Measurements from ENCODE around the gene BCL2L14. TPM values are rescaled to one million over a fixed set of nuclear protein-coding genes. Genes with fewer than 3 reads are reported as not detected.

BCL2L14 gene
- polyA plus RNA-seq, 1 of the 3 experiments (the other 2 are of a cell fraction): not detected

DNA sequence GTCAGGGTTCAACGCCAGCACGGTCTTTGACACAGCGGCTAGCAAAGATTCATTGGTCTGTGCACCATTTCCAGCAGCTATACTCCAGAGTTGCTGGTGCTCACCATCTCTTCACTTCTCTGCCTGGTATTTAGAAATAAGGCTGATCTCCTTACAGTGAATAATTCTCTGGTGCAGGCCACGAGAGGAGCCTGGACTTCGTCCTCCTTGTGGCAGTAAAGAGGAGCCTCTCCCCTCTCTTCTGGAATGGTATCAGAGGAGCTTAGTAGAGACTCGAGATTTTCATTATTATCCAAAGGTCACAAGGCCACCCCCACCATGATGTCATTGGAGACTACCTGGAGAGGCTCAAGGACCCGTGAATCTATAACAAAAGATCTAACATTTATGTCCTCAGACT is 30.8 kb upstream of the BCL2L14 start:
- Histone ChIP-seq H2AFZ (ENCODE audit: low read depth) (no peak overlapping the region), H3K9me3 (no peaks in the 10 kb centered on the region), H3K27me3 (ENCODE audit: insufficient read depth) (no peaks in the 10 kb centered on the region; the same call in 1 of the 2 replicates), H3K27ac (ENCODE audit: low read depth in 2 of 2, low read length in 1 of 2) (no peak overlapping the region), H3K4me2 (no peak overlapping the region), H3K4me3 (ENCODE audit: low read depth in 2 of 2, low read length in 1 of 2) (no peak overlapping the region), H3K9ac (no peak overlapping the region), H3K9me2 (no peaks in the 10 kb centered on the region), H3F3A (replicated peaks; ENCODE audit: insufficient read depth) (no peaks in the 10 kb centered on the region), H3K4me1 (ENCODE audit: control insufficient read depth in 1 of 2, insufficient read depth in 2 of 2, low read depth in 1 of 2, low read length in 1 of 2) (no peaks in the 10 kb centered on the region), H4K20me1 (ENCODE audit: insufficient read depth) (no peaks in the 10 kb centered on the region), H3K79me2 (ENCODE audit: insufficient read depth) (no peaks in the 10 kb centered on the region), H3K36me3 (replicated peaks in 1 of 2; ENCODE audit: control insufficient read depth in 1 of 2, insufficient read depth in 2 of 2, low read length in 1 of 2) (no peaks in the 10 kb centered on the region)
- WGBS (ENCODE audit: low lambda C conversion rate): 69% methylated on average over 7 of the region's 7 CpGs
- CTCF ChIA-PET: interaction anchor here (1.1 to 2.3 kb wide), 3 partner anchors 295 to 459 kb away, joined by 4 to 8 read pairs (median 8); no protein-coding TSS in a partner anchor
- no peak for DNase-seq
- POLR2A ChIA-PET: no interaction called here
- TF ChIP-seq FOSL2 (IDR thresholded peaks at IDR 0.05; ENCODE audit: borderline replicate concordance, low read depth) (no peak), GABPA (IDR thresholded peaks at IDR 0.05; ENCODE audit: low read depth) (no peak), POLR2AphosphoS5 (IDR thresholded peaks at IDR 0.05; ENCODE audit: low read depth, low read length) (no peak), TCF12 (IDR thresholded peaks at IDR 0.05) (no peak), MXI1 (IDR thresholded peaks at IDR 0.05; ENCODE audit: low read depth, low read length) (no peak), FOXM1 (IDR thresholded peaks at IDR 0.05; ENCODE audit: low read depth) (no peak), ELF1 (IDR thresholded peaks at IDR 0.05) (no peak), CHD2 (IDR thresholded peaks at IDR 0.05; ENCODE audit: low read length, partially characterized antibody) (no peak), NRF1 (IDR thresholded peaks at IDR 0.05; ENCODE audit: low read depth, low read length) (no peak), GATA2 (CRISPR knock-in tag; IDR thresholded peaks at IDR 0.05) (no peak), TEAD4 (IDR thresholded peaks at IDR 0.05; ENCODE audit: borderline replicate concordance, insufficient read depth) (no peak)
- TF ChIP-seq, protein P1, sequence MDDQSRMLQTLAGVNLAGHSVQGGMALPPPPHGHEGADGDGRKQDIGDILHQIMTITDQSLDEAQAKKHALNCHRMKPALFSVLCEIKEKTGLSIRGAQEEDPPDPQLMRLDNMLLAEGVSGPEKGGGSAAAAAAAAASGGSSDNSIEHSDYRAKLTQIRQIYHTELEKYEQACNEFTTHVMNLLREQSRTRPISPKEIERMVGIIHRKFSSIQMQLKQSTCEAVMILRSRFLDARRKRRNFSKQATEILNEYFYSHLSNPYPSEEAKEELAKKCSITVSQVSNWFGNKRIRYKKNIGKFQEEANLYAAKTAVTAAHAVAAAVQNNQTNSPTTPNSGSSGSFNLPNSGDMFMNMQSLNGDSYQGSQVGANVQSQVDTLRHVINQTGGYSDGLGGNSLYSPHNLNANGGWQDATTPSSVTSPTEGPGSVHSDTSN (IDR thresholded peaks at IDR 0.05): no peak
- TF ChIP-seq, protein P2, sequence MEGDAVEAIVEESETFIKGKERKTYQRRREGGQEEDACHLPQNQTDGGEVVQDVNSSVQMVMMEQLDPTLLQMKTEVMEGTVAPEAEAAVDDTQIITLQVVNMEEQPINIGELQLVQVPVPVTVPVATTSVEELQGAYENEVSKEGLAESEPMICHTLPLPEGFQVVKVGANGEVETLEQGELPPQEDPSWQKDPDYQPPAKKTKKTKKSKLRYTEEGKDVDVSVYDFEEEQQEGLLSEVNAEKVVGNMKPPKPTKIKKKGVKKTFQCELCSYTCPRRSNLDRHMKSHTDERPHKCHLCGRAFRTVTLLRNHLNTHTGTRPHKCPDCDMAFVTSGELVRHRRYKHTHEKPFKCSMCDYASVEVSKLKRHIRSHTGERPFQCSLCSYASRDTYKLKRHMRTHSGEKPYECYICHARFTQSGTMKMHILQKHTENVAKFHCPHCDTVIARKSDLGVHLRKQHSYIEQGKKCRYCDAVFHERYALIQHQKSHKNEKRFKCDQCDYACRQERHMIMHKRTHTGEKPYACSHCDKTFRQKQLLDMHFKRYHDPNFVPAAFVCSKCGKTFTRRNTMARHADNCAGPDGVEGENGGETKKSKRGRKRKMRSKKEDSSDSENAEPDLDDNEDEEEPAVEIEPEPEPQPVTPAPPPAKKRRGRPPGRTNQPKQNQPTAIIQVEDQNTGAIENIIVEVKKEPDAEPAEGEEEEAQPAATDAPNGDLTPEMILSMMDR (IDR thresholded peaks at IDR 0.05): no peak
- TF ChIP-seq, protein P3, sequence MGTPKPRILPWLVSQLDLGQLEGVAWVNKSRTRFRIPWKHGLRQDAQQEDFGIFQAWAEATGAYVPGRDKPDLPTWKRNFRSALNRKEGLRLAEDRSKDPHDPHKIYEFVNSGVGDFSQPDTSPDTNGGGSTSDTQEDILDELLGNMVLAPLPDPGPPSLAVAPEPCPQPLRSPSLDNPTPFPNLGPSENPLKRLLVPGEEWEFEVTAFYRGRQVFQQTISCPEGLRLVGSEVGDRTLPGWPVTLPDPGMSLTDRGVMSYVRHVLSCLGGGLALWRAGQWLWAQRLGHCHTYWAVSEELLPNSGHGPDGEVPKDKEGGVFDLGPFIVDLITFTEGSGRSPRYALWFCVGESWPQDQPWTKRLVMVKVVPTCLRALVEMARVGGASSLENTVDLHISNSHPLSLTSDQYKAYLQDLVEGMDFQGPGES (IDR thresholded peaks at IDR 0.05; ENCODE audit: low read depth, low read length): no peak
- TF ChIP-seq, protein P4, sequence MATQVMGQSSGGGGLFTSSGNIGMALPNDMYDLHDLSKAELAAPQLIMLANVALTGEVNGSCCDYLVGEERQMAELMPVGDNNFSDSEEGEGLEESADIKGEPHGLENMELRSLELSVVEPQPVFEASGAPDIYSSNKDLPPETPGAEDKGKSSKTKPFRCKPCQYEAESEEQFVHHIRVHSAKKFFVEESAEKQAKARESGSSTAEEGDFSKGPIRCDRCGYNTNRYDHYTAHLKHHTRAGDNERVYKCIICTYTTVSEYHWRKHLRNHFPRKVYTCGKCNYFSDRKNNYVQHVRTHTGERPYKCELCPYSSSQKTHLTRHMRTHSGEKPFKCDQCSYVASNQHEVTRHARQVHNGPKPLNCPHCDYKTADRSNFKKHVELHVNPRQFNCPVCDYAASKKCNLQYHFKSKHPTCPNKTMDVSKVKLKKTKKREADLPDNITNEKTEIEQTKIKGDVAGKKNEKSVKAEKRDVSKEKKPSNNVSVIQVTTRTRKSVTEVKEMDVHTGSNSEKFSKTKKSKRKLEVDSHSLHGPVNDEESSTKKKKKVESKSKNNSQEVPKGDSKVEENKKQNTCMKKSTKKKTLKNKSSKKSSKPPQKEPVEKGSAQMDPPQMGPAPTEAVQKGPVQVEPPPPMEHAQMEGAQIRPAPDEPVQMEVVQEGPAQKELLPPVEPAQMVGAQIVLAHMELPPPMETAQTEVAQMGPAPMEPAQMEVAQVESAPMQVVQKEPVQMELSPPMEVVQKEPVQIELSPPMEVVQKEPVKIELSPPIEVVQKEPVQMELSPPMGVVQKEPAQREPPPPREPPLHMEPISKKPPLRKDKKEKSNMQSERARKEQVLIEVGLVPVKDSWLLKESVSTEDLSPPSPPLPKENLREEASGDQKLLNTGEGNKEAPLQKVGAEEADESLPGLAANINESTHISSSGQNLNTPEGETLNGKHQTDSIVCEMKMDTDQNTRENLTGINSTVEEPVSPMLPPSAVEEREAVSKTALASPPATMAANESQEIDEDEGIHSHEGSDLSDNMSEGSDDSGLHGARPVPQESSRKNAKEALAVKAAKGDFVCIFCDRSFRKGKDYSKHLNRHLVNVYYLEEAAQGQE (IDR thresholded peaks at IDR 0.05; ENCODE audit: low read depth, low read length): no peak
